ENCODE results near the gene PITX2.

DNA sequence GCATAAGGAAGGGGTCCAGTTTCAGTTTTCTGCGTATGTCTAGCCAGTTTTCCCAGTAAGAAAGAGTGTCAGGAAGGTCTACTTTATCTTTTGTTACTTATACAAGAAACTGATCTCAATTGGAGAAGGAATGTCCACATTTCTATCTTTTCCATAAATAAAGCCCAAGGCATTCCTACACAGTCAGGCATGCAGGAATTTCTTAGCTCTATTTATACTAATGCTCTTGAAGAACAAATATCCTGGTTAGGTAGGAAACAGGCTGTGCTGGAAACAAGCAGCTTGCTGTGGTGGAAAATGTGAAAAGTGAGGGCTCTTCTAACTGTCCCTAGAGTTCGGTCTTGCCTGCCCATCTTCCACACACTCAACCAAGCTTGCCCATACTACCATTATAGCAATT is 37.9 kb upstream of the PITX2 start:
- TF ChIP-seq, protein P1, sequence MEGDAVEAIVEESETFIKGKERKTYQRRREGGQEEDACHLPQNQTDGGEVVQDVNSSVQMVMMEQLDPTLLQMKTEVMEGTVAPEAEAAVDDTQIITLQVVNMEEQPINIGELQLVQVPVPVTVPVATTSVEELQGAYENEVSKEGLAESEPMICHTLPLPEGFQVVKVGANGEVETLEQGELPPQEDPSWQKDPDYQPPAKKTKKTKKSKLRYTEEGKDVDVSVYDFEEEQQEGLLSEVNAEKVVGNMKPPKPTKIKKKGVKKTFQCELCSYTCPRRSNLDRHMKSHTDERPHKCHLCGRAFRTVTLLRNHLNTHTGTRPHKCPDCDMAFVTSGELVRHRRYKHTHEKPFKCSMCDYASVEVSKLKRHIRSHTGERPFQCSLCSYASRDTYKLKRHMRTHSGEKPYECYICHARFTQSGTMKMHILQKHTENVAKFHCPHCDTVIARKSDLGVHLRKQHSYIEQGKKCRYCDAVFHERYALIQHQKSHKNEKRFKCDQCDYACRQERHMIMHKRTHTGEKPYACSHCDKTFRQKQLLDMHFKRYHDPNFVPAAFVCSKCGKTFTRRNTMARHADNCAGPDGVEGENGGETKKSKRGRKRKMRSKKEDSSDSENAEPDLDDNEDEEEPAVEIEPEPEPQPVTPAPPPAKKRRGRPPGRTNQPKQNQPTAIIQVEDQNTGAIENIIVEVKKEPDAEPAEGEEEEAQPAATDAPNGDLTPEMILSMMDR (conservative IDR thresholded peaks at IDR 0.05; ENCODE audit: low read depth in 2 of 2) = no peak
- TF ChIP-seq POLR2AphosphoS5 (IDR thresholded peaks at IDR 0.05; ENCODE audit: low read depth) = no peak
- TF ChIP-seq JUNB (IDR thresholded peaks at IDR 0.05; ENCODE audit: unreplicated experiment) = no peak
